NCI-H345 treated with DMSO at 0.1 percent for 48 hours (cell line): Measurements from ENCODE around the gene COPS4.
"Not testable (repeated sequence)": the region's sequence is repeated elsewhere in the genome, so short reads cannot be mapped to it uniquely, and the experiment has no call there.

Experiments used
- DNase-seq: peaks from one replicate; lab custom pipeline; 2025; ENCODE audit not compliant: unreplicated experiment; lab: John Stamatoyannopoulos, UW

The COPS4 gene

DNA sequence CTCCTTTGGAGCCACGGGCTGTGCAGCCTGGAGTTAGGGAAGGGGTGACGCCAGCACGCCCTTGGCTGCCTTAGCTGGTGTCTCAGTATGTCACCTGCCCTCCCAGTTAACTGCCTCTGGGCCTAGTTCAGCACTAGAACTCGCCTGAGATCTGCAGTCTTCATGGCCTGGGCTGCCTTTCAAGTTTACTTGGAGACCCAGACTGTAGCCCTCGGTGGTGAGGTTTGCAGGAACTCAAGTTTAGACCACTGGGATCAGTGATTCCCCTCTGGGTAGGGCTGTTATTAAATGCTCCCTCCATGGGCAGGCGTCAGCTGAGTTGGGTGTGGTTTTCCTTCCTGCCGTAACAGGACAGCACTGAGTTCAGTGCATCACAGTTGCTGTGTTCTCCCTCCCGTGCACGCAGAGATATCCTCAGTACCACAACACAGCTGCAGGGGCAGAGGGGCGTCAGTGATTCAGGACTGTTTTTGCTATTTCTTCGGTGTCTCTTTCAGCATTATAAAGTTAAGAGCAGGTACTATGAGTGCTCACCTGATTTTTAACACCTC is 49.0 kb downstream of the COPS4 start:
- DNase-seq = no peak

- not testable (repeated sequence) for DNase-seq
These were observed 50.0 kb downstream of the COPS4 start for GRCh38 chr4:83084956-83085355.

DNA sequence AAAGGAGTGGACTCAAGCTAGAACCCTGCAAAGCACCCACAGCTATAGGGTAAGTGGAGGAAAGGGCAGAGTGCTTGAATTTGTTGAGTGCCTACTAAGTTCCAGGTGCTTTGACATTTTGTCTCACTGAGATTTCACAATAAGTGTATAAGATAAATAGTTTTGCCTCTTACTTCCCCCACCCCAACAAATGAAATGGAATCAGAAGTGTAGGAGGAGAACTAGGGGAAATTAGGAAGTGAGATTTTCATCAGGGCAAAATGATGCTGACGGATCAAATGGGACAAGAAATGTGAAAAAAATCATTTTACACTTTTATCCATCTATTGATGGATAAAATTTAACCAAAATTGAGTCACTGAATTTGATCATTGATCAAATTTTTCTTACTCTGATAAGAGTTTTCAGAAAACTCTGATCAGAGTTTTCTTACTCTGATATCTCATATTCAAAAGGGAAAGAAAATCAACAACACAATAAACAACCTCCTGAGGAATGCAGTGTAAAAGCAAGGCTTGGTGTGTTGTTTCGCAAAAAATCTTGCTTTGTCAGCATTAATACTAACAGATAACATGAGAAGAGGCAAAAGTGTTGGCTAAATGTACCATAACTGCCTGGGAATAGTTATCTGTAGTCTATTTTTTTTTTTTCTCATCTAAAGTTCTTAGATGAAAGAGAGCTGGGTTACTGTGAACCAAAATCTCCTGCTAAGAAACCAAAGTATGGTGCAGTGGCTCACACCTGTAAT is 54.6 kb downstream of the COPS4 start:
- DNase-seq = no peak

GRCh38 chr4:83093060-83093640 is 58.2 kb downstream of the COPS4 start:
- no peak for DNase-seq

DNA sequence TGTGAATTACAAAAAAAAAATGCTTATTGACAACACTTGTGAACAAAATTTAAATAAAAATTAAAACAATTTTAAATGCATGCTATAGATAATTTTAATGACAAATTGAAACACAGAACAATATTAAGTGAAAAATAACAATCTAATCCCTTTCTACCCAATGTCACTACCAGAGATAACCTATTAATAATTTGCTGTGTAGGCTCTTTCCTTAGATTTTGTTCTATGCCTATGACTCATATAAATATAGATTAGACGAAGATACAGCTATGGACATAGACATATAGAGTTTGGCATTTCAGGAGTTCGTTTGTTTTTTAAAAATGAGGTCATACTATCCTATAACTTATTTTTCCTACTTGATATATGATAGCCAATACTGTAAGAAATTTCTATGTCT is 61.4 kb downstream of the COPS4 start:
- DNase-seq = no peak

DNA sequence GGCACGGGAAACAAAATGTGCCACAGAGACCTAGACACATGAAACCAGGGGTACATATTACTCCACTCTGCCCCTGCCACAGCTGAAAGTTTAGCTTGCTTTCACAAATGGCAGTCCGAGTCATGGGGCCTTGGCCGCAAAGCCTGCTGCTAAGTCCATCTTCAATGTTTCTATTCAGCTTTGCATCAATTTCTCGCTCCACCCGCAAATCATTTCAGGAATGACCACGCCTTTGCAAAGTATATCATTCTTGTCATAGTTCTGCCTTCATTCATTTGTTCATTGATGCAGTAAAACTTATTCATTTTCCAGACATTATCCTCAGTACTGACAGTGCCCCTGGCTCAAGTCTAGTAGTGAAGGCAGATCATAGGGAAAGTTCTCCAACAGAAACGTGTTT is 70.0 kb downstream of the COPS4 start:
- DNase-seq = no peak

- no peak for DNase-seq
These were observed 72.6 kb downstream of the COPS4 start for GRCh38 chr4:83107631-83108030.

- no peak for DNase-seq
These were observed 73.3 kb downstream of the COPS4 start for GRCh38 chr4:83108101-83108861.

GRCh38 chr4:83109480-83110222 is 74.7 kb downstream of the COPS4 start:
- peak; percentile 30 for DNase-seq

GRCh38 chr4:83110223-83110945 is 75.4 kb downstream of the COPS4 start:
- peak; percentile 88 for DNase-seq

DNA sequence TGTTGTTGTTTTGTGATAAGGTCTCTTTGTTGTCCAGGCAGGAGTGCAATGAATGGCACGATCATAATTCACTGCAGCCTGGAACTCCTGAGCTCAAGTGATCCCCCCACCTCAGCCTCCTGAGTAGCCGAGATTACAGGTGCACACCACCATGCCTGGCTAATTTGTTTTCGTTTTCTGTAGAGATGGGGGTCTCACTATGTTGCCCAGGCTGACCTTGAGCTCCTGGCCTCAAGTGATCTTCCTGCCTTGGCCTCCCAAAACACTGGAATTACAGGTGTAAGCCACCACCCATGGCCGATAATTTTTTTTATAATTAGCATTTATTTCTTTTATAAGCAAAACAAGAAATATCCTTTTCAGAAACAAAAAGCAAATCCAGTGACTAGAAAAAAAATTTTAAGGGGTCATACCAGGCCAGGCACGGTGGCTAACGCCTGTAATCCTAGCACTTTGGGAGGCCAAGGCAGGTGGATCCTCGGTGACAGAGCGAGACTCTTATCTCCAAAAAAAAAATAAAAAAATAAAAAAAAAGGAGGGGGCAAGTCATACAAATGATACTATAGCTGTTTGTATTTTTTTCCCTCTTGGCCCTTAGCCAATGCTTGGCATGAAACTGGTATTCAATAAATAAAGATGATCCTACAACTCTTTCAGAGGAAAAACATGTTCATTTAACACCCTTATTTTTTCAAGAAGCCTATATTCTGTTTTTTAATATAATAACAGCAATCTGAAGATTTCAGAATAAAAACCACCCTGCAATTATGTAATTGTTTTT is 76.2 kb downstream of the COPS4 start:
- peak; percentile 16 for DNase-seq

- DNase-seq = not testable (repeated sequence)
These were observed 76.8 kb downstream of the COPS4 start for GRCh38 chr4:83111751-83112141.

- no peak for DNase-seq
These were observed 77.2 kb downstream of the COPS4 start for GRCh38 chr4:83112231-83112630.

DNA sequence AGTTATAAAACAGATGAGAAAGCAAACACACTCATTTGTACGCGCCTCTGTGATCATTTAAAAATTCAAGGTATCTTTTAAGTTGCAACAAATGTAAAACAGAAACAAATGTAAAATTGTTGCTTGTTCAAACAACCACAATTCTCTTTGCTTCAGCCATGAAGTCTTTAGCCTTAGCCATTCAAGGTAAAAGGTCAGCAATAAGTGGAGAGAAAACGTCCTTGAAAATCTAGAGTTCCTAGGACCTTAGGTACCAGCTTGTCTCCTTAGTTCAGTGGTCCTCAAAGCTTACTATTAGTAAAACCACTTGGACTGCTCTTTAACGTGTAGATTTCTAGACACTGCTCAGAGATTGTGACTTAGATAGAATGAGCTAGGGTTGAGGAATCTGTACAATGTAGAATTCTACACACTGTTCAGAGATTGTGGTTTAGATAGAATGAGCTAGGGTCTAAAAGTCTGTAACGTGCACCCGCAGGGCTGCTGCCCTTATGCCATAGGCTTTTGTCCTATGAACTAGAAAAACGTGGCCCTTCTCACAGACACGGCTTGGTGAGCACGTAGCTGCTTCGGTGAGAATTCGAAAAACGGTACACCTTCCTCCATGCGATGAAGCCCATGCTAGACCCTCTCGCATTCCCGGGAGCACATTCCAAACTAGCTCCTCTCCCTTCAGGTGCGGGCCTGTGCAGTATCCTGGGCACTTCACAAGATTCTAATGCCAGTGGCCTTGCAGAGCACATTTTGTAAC is 77.9 kb downstream of the COPS4 start:
- DNase-seq = no peak

- no peak for DNase-seq
These were observed 78.4 kb downstream of the COPS4 start for GRCh38 chr4:83113429-83113786.

DNA sequence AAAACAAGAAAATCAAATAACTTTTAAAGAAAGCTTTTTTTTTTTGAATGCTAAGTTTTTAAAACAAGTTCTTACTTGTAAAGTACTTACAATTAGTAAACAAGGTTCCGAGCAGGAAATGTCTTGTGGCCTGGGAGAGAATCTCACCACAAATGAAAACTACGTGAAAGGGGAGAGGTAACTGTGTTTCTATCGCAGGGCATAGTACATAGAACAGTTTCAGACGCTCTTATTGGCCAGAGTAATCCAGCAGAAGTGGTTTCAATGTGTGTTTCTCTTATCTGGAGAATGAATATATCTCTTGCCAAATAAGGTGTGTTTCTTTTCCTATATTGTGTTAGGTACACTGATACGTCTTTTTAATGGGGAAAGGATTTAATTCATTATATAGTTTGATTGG is 79.6 kb downstream of the COPS4 start, which contains the start of gene PLAC8:
PLAC8 (minus strand) TSS at position 154 of the 400 bp plus-strand sequence. CDS start 6,808 bp downstream, outside the sequence.
- no peak for DNase-seq

DNA sequence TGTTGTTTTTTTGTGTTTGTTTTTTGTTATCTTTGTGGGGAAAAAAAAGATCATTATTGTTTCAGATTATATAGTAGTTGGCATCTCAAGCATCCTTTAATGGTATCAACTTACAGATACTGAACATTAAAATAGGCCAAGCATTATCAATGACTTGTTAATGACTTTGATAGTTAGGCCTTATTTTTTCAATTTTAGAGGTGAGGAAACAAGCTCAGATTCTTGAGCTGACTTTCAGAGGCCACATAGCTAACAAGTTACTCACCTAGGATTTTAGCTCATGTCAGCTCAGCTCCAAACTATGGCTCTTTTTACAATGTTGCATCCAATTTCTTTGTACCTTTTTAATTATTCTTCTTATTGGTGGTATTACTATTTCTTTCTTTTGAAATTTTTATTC is 80.0 kb downstream of the COPS4 start:
- DNase-seq = no peak

GRCh38 chr4:83115656-83116285 is 80.8 kb downstream of the COPS4 start:
- no peak for DNase-seq
